HUES6 (cell line): ENCODE measurements around the gene DAZAP1.

ENCODE experiments used
- H3K27ac ChIP-seq: 2 replicates; pipeline ENCODE4 v1.7.0; 2013; ENCODE audit warnings: low read depth, mild to moderate bottlenecking, low read length, inconsistent platforms
- H3K27me3 ChIP-seq: 2 replicates; pipeline ENCODE4 v1.6.1; 2013; ENCODE audit warnings: low read length; ENCODE audit not compliant: control insufficient read depth, insufficient read depth
- H3K36me3 ChIP-seq: 2 replicates; pipeline ENCODE4 v1.6.1; 2013; ENCODE audit warnings: low read length; ENCODE audit not compliant: control insufficient read depth, insufficient read depth
- H3K4me1 ChIP-seq: 2 replicates; pipeline ENCODE4 v1.6.1; 2013; ENCODE audit warnings: low read length; ENCODE audit not compliant: control insufficient read depth, insufficient read depth
- H3K4me3 ChIP-seq: 2 replicates; pipeline ENCODE4 v1.5.1; 2013; ENCODE audit warnings: low read depth, low read length
- H3K9ac ChIP-seq: one replicate; pipeline ENCODE4 v1.6.1; 2013; ENCODE audit warnings: mild to moderate bottlenecking, low read length
- H3K9me3 ChIP-seq: 2 replicates; pipeline ENCODE4 v1.6.1; 2013; ENCODE audit warnings: low read depth, low read length; ENCODE audit not compliant: control insufficient read depth, insufficient read depth

The DAZAP1 gene

DNA sequence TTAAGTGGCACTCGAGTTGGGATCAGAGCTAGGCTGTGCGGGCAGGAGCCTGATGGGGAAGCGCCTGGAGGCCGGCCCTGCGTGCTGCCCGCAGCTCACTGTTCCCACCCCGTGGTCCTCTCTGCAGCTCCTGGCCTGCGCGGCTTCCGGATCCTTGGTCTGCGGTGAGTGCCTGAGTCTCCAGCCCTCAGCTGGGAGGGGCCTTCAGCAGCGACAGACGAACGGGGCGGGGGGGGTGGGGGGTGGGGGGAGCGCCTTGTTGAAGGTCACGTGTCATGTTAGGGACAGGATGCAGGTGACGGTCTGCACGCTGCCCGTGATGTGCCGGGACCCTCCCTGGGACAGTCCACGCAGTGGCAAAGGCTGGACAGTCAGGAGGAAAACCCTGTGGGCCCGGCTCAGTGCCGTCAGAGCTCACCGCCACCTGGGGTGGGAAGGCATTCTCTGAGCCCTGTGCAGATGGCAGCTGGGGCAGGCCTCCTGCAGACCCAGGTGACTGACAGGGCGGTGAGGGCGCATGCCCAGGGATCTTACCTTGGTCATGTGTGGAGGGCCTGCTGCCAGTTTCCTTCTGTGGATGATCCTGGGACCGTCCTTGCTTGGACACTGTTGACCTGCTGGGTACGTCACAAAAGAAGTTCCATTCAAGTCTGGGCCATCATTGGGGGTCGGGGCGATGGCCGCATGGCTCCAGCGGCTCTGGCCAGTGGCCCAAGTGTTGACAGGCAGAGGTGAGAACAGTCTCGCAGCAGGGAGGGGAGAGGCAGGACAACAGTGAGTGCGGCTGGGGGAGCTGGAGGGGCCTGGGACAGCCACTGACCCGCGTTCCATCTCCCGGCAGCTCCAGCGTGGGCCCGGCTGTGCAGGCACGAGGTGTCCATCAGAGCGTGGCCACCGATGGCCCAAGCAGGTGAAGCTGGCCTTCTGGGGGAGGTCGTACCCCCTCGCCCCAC lies 19.4 kb upstream of the DAZAP1 start:
- no peaks in the 10 kb centered on the region for H3K27me3 ChIP-seq
- no peaks in the 10 kb centered on the region for H3K4me1 ChIP-seq
- H3K9me3 ChIP-seq: no peaks in the 10 kb centered on the region
- no peak overlapping the region for H3K4me3 ChIP-seq
- H3K36me3 ChIP-seq: peaks cover 34% of the 10 kb centered on the region
- no peak overlapping the region for H3K9ac ChIP-seq
- no peak overlapping the region for H3K27ac ChIP-seq

DNA sequence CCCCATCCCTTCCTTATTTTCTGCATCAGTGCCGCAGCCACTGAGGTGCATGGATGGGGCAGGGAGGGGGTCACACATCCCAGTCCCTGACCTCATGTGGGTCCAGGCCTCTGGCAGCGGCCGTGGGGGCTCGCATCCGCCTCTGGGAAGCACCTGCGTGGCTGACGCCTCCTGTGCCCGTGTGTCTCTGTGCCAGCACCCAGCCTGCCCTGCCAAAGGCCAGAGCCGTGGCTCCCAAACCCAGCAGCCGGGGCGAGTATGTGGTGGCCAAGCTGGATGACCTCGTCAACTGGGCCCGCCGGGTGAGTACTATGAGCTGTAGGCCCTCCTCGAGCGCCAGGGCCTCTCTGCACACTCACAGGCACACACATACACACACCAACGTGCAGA lies 18.8 kb upstream of the DAZAP1 start:
- no peak overlapping the region for H3K4me3 ChIP-seq
- H3K9ac ChIP-seq: no peak overlapping the region
- peaks cover 40% of the 10 kb centered on the region for H3K36me3 ChIP-seq
- H3K27ac ChIP-seq: no peak overlapping the region
- H3K27me3 ChIP-seq: no peaks in the 10 kb centered on the region
- no peaks in the 10 kb centered on the region for H3K9me3 ChIP-seq
- H3K4me1 ChIP-seq: no peaks in the 10 kb centered on the region

DNA sequence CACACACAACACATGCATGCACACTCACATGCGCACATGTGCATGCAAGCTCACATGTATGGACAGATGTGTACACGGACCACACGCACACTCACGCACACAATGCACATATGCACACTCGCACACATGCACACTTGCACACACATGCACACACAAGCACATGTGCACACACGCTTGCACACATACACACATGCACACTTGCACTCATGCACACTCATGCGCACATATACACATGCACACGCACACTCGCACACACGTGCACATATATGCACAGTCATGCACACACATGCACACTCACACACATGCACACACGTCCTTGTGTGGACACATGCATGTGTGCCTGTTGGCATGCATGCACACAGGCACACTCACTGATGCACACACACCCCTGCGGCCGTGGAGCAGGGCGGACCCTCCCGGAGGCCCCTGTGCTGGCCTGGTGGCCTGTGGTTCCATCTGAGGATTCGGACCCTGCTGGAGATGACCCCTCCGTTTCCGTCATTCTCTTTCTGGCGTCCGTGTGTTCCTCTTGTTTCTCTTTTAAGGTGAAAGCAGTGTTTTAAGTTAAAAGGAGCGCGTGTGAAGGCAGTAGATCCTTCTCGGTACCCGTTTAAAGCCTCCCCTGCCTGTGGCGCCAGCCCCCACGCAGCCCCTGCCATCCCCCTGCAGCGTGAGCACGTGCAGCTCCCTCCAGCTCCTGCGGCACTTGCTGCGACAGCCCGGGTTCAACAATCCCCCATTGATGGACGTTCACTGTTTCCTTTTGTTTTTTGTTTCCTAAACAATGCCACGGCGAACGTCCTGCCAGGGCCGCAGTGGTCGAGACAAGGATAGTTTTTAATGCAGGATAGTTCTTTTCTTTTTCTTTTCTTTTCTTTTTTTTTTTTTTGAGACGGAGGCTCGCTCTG lies 18.1 kb upstream of the DAZAP1 start:
- no peak overlapping the region for H3K9ac ChIP-seq
- no peaks in the 10 kb centered on the region for H3K9me3 ChIP-seq
- H3K36me3 ChIP-seq: peaks cover 40% of the 10 kb centered on the region

DNA sequence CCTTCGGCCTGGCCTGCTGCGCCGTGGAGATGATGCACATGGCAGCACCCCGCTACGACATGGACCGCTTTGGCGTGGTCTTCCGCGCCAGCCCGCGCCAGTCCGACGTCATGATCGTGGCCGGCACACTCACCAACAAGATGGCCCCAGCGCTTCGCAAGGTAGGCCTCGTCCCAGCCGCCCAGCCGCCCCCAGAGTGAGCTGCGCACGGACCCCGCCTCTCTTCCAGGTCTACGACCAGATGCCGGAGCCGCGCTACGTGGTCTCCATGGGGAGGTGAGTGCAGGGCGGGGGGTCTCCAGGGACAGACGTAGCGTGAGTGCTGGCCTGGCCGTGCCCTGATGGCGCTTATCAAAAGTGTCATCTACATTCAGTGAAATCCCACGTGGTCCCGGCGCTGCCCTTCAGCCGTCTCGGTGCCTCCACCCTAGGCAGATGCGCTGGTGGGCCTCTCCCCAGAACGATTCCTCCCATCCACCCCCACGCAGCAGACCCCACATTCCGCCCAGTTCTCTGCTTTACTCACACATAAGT lies 16.4 kb upstream of the DAZAP1 start:
- Histone ChIP-seq H3K4me3 (no peak overlapping the region), H3K9ac (no peak overlapping the region), H3K27ac (no peak overlapping the region), H3K4me1 (peaks cover 3% of the 10 kb centered on the region; the same call in 1 of the 2 replicates), H3K27me3 (no peaks in the 10 kb centered on the region), H3K36me3 (peaks cover 40% of the 10 kb centered on the region), H3K9me3 (no peaks in the 10 kb centered on the region)

More for the DNA sequence above, 18.1 kb upstream of the DAZAP1 start:
- H3K4me1 ChIP-seq: no peaks in the 10 kb centered on the region
- H3K27ac ChIP-seq: no peak overlapping the region
- no peak overlapping the region for H3K4me3 ChIP-seq
- H3K27me3 ChIP-seq: no peaks in the 10 kb centered on the region

DNA sequence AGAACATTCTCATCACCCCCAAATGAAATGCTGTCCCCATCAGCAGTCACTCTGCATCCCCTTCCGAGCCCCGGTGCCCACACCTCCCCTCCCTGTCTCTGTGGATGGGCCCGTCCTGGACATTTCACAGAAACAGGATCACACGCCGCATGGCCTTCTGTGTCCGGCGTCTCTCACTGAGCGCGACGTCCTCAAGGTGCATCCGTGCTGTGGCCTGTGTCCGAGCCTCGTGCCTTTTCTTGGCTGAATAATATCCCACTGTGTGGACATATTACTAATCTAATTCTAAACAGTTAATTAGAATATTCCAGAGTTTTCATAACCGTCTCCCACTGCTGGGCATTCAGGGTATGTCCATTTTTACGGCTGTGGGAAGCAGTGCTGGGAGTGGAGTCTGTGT lies 15.0 kb upstream of the DAZAP1 start:
- peaks cover 40% of the 10 kb centered on the region for H3K36me3 ChIP-seq
- H3K4me3 ChIP-seq: no peak overlapping the region
- no peak overlapping the region for H3K9ac ChIP-seq
- H3K9me3 ChIP-seq: no peaks in the 10 kb centered on the region
- H3K27ac ChIP-seq: no peak overlapping the region
- peaks cover 6% of the 10 kb centered on the region; the same call in 1 of the 2 replicates for H3K4me1 ChIP-seq
- no peaks in the 10 kb centered on the region for H3K27me3 ChIP-seq

DNA sequence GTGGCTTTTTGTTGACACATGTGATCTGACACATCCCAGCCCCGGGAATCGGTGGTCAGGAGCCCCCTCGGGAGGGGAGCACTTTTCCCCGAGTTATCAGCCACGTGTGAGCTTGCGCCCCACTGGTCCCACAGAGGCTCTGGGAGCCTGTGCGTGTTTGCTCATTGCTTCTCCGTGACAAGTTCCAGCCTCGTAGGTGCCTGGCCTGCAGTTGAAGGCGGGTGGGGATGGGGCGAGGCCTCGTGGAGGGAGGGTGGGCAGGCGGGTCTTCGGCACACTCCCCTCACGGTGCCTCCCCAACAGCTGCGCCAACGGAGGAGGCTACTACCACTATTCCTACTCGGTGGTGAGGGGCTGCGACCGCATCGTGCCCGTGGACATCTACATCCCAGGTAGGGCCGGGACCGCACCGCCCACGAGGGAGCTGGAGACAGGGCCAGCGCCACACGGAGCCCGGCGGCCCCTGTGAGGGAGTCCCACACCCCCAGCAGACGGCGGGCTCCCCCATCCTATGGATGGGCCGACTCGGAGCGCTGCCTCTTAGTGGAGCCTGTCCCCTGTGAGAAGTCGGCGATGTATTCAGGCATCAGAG lies 14.4 kb upstream of the DAZAP1 start:
- H3K9me3 ChIP-seq: no peaks in the 10 kb centered on the region
- H3K36me3 ChIP-seq: peaks cover 40% of the 10 kb centered on the region

DNA sequence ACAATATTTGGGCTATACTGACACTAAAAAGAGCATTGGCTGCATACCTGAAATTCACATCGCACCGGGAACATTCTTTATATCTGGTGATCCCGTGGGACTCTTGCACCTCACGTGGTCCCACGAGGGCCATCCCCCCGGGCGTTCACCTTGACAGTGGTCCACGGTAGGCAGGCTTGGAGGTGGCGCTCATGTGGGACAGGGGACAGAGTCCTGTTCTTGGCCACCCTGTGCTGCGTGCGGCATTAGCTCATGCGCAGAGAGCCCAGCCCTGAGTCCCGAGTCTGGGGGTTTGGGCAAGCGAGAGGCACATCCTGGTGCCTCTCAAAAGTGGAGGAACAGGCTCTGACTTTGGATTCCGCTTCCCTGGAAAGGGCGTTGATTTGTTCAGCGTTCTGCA lies 13.5 kb upstream of the DAZAP1 start:
- H3K9me3 ChIP-seq: no peaks in the 10 kb centered on the region
- peaks cover 6% of the 10 kb centered on the region; the same call in 1 of the 2 replicates for H3K4me1 ChIP-seq
- no peak overlapping the region for H3K27ac ChIP-seq
- H3K9ac ChIP-seq: no peak overlapping the region
- no peaks in the 10 kb centered on the region for H3K27me3 ChIP-seq
- no peak overlapping the region for H3K4me3 ChIP-seq
- peaks cover 38% of the 10 kb centered on the region for H3K36me3 ChIP-seq

More for the DNA sequence above, 14.4 kb upstream of the DAZAP1 start:
- Histone ChIP-seq H3K4me3 (no peak overlapping the region), H3K27me3 (no peaks in the 10 kb centered on the region), H3K27ac (no peak overlapping the region), H3K4me1 (peaks cover 6% of the 10 kb centered on the region; the same call in 1 of the 2 replicates), H3K9ac (no peak overlapping the region)

DNA sequence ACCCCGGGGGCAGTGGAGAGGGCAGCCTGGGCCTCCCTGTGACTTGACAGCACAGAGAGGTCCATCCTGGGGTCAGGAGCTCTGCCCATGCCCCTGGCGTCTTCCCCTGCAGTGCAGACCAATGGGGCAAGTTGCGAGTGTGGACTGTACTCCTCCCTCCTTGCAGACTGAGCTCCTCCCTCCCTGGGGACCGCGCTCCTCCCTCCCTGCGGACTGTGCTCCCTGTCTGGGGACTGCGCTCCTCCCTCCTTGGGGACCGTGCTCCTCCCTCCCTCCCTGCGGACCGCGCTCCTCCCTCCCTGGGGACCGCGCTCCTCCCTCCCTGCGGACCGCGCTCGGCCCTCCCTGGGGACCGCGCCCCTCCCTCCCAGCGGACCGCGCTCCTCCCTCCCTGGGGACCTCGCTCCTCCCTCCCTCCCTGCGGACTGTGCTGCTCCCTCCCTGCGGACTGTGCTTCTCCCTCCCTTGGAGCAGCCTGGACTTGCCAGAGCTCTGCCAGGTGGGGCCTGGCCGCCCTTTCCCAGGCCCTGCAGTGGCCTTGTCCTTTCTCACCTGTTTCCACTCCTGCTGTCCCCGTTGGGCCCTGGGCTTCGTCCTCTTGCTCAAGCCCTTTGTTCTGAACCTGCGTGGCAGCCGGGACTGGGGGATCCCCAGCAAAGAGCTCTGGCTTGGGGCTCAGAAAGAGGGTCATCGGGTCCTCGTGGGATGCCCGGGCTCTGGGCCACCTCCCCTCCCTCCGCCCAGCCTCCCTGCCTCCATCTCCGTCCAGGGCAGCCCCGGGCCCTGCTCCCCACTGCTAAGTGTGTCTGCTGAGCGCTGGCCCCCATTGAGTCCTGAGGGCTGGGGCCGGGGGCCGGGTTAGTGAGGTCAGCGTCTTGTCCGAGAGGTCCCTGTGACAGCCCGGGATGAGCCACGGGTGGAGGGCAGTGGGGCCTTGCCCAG lies 12.9 kb upstream of the DAZAP1 start:
- no peaks in the 10 kb centered on the region for H3K27me3 ChIP-seq
- peaks cover 31% of the 10 kb centered on the region for H3K36me3 ChIP-seq
- H3K4me3 ChIP-seq: no peak overlapping the region
- H3K9ac ChIP-seq: no peak overlapping the region
- no peak overlapping the region for H3K27ac ChIP-seq
- no peaks in the 10 kb centered on the region for H3K9me3 ChIP-seq
- H3K4me1 ChIP-seq: peaks cover 6% of the 10 kb centered on the region; the same call in 1 of the 2 replicates

DNA sequence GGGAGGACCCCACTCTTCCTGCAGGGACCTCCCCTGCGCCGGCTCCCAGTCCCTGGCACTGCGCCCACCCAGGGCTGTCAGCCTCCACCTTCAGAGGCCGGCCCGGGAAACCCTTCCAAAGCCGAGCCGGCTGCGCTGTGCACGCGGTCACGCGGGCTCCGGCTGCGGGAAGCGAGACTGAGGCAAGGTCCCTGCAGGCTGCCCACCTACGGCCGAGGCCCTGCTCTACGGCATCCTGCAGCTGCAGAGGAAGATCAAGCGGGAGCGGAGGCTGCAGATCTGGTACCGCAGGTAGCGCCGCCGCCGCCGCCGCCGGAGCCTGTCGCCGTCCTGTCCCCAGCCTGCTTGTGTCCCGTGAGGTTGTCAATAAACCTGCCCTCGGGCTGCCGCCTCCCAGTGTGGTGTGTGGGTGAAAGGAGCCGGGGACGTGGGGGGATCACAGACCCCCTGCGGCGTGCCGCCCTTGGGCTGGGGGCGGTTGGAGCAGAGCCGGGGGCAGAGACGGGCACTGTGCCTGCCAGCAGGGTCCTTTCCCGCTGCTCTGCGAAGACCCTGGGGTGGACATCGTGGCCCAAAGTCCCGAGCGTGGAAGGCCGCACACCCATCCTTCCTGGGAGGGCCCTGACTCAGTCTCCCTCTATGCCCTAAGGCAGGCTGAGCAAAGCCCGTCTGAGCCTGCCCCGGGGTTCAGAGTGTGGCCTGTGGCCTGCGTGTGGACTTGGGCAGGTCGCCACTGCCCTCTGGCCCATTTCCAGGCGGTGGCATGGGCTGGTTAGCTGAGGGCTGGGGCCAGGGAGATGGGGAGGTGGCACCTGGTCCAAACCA lies 12.0 kb upstream of the DAZAP1 start:
- Histone ChIP-seq H3K4me1 (peaks cover 6% of the 10 kb centered on the region; the same call in 1 of the 2 replicates), H3K9me3 (no peaks in the 10 kb centered on the region), H3K27me3 (no peaks in the 10 kb centered on the region), H3K27ac (no peak overlapping the region), H3K4me3 (no peak overlapping the region), H3K36me3 (peaks cover 27% of the 10 kb centered on the region), H3K9ac (no peak overlapping the region)
